CD14-positive monocyte (primary cell): ENCODE data around the gene SUSD2. TPM values are rescaled to one million over a fixed set of nuclear protein-coding genes. Genes with fewer than 3 reads are reported as not detected.

Experiments
- DNase-seq, 3 donors: peaks; one replicate each; pipeline ENCODE4 v3.0.0-alpha.2; 2011 to 2022
- H2AFZ ChIP-seq: 2 replicates; pipeline ENCODE4 v1.6.0; 2012; ENCODE audit warnings: mild to moderate bottlenecking, low read depth, low read length, inconsistent platforms; ENCODE audit not compliant: insufficient read depth, poor library complexity, severe bottlenecking
- H3K27ac ChIP-seq, 2 donors: 1 replicate in 1 of 2; 2 replicates in 1 of 2; pipeline ENCODE4 v1.5.1; 2012 to 2013; ENCODE audit warnings: low read length in 2 of 2, control low read depth in 1 of 2, inconsistent platforms in 1 of 2, low read depth in 1 of 2, mild to moderate bottlenecking in 1 of 2
- H3K27me3 ChIP-seq, 2 donors: one replicate each; pipeline versions ENCODE4 v1.6.0 to v1.6.1; 2011 to 2013; ENCODE audit warnings: low read length in 2 of 2; ENCODE audit not compliant: control insufficient read depth in 2 of 2, insufficient read depth in 2 of 2
- H3K36me3 ChIP-seq, 2 donors: replicated peaks in 1 of 2; 1 replicate in 1 of 2; 2 replicates in 1 of 2; pipeline versions ENCODE4 v1.5.1 to v1.6.1; 2012 to 2013; ENCODE audit warnings: low read length in 2 of 2, control low read depth in 1 of 2, inconsistent platforms in 1 of 2, mild to moderate bottlenecking in 1 of 2; ENCODE audit not compliant: insufficient read depth in 2 of 2, control insufficient read depth in 1 of 2
- H3K4me1 ChIP-seq, 2 donors: 1 replicate in 1 of 2; 2 replicates in 1 of 2; pipeline versions ENCODE4 v1.5.1 to v1.6.1; 2012 to 2013; ENCODE audit warnings: low read length in 2 of 2, control low read depth in 1 of 2, inconsistent platforms in 1 of 2, mild to moderate bottlenecking in 1 of 2, moderate library complexity in 1 of 2; ENCODE audit not compliant: insufficient read depth in 2 of 2, control insufficient read depth in 1 of 2
- H3K4me2 ChIP-seq: replicated peaks from 2 replicates; pipeline ENCODE3; 2012; ENCODE audit warnings: low read length, moderate library complexity, mild to moderate bottlenecking; ENCODE audit not compliant: poor library complexity, severe bottlenecking; ENCODE audit errors: extremely low read depth
- H3K4me3 ChIP-seq, 3 experiments: fragments of 200-600 bp in 1 of 3; sonication (generic) in 1 of 3; replicated peaks in 1 of 3; 1 replicate in 2 of 3; 2 replicates in 1 of 3; pipeline ENCODE4 v1.5.1; 2011 to 2013; ENCODE audit warnings: low read length in 3 of 3, mild to moderate bottlenecking in 3 of 3, control low read depth in 2 of 3, low read depth in 2 of 3, inconsistent platforms in 1 of 3, moderate library complexity in 1 of 3
- H3K79me2 ChIP-seq: 2 replicates; pipeline ENCODE4 v1.6.0; 2012; ENCODE audit warnings: mild to moderate bottlenecking, control low read depth, inconsistent platforms, low read length, moderate library complexity; ENCODE audit not compliant: insufficient read depth
- H3K9ac ChIP-seq: 2 replicates; pipeline ENCODE4 v1.6.0; 2017; ENCODE audit warnings: low read length, mild to moderate bottlenecking; ENCODE audit not compliant: insufficient read depth, poor library complexity, severe bottlenecking
- H3K9me3 ChIP-seq, 2 donors: replicated peaks in 1 of 2; 1 replicate in 1 of 2; 2 replicates in 1 of 2; pipeline versions ENCODE4 v1.5.1 to v1.6.1; 2012 to 2013; ENCODE audit warnings: low read length in 2 of 2, control low read depth in 1 of 2; ENCODE audit not compliant: control insufficient read depth in 1 of 2, insufficient read depth in 1 of 2
- H4K20me1 ChIP-seq: 2 replicates; pipeline ENCODE4 v1.6.0; 2012; ENCODE audit warnings: mild to moderate bottlenecking, low read length, control low read depth, moderate library complexity; ENCODE audit not compliant: insufficient read depth
- H3K27ac Mint-ChIP-seq, 7 donors: one replicate each; pipeline ENCODE4 v1.8.0; 2020; ENCODE audit warnings: mild to moderate bottlenecking in 7 of 7, mixed read lengths in 7 of 7, moderate library complexity in 6 of 7, inconsistent platforms in 2 of 7
- H3K27me3 Mint-ChIP-seq, 3 donors: one replicate each; pipeline ENCODE4 v1.8.0; 2021 to 2022; ENCODE audit warnings: low read depth in 3 of 3, mild to moderate bottlenecking in 3 of 3, mixed read lengths in 3 of 3, moderate library complexity in 3 of 3, inconsistent platforms in 1 of 3
- H3K36me3 Mint-ChIP-seq, 2 donors: one replicate each; pipeline ENCODE4 v1.8.0; 2020; ENCODE audit warnings: mixed read lengths in 2 of 2, inconsistent platforms in 1 of 2, mild to moderate bottlenecking in 1 of 2
- H3K4me1 Mint-ChIP-seq: one replicate; pipeline ENCODE4 v1.8.0; 2020; ENCODE audit warnings: mild to moderate bottlenecking, mixed read lengths
- H3K4me3 Mint-ChIP-seq, 2 donors: one replicate each; pipeline ENCODE4 v1.8.0; 2020; ENCODE audit warnings: mild to moderate bottlenecking in 2 of 2, mixed read lengths in 2 of 2, moderate library complexity in 1 of 2
- H3K9me3 Mint-ChIP-seq, 7 donors: one replicate each; pipeline ENCODE4 v1.8.0; 2020 to 2022; ENCODE audit warnings: mixed read lengths in 7 of 7, mild to moderate bottlenecking in 6 of 7, moderate library complexity in 6 of 7, inconsistent platforms in 2 of 7
- CTCF ChIP-seq: fragments of 200-600 bp; IDR thresholded peaks from one replicate; pipeline ENCODE4 v1.8.0; 2022; ENCODE audit warnings: antibody characterized with exemption, mild to moderate bottlenecking
- WGBS: methylation state at CpG from one replicate; pipeline ENCODE4 v1.1.5; 2013; ENCODE audit warnings: missing lambda C conversion rate; ENCODE audit not compliant: insufficient coverage; 5-methylcytosine and 5-hydroxymethylcytosine counted together
- intact Hi-C, 2 donors: fragments of 100-400 bp; cut with micrococcal nuclease; formaldehyde crosslinking; loops; one replicate each; pipeline versions ENCODE4 v1.15.0 to v1.15.1; 2023
- polyA plus RNA-seq, 3 donors: library from polyadenylated mRNA; depleted of rRNA in 1 of 3; unstranded in 2 of 3; stranded (reverse) in 1 of 3; fragments of 300-500 nt in 2 of 3; fragments of >200 nt in 1 of 3; fragmentation: Illumina TruSeq in 2 of 3; gene quantifications; 1 replicate in 2 of 3; 2 replicates in 1 of 3; pipeline ENCODE4 v1.2.3, GENCODE V29; 2012 to 2021

Gene SUSD2
- polyA plus RNA-seq, 3 donors: 0.56 TPM; not detected in 2

- H2AFZ ChIP-seq: no peak overlapping the region
- no peaks in the 10 kb centered on the region for H3K27me3 ChIP-seq
- no peak overlapping the region for H3K27ac Mint-ChIP-seq
- no peaks in the 10 kb centered on the region for H3K9me3 Mint-ChIP-seq
- H3K79me2 ChIP-seq: no peaks in the 10 kb centered on the region
- H3K4me1 Mint-ChIP-seq: no peaks in the 10 kb centered on the region
- WGBS: 98% methylated on average over 11 of the region's 12 CpGs
- H3K4me1 ChIP-seq: no peaks in the 10 kb centered on the region
- H3K9ac ChIP-seq: no peak overlapping the region
- H3K27me3 Mint-ChIP-seq: no peaks in the 10 kb centered on the region
- DNase-seq: no peak
- TF ChIP-seq CTCF: no peak
- intact Hi-C loops: loop anchor here (5.0 to 10.0 kb wide), 3 partner anchors 51 to 221 kb away; partner anchors contain the start of gene GSTT2 (in 1 of the 2)
- H3K27ac ChIP-seq: no peak overlapping the region
- peaks cover 23 to 47% of the 10 kb centered on the region in 2 donors for H3K36me3 Mint-ChIP-seq
- H3K4me3 ChIP-seq: no peak overlapping the region
- H3K36me3 ChIP-seq: peaks cover 46 to 51% of the 10 kb centered on the region in 2 donors
- no peak overlapping the region for H3K4me2 ChIP-seq
- no peak overlapping the region for H3K4me3 Mint-ChIP-seq
- H3K9me3 ChIP-seq: no peaks in the 10 kb centered on the region
- peaks cover 18% of the 10 kb centered on the region for H4K20me1 ChIP-seq
Measured at GRCh38 chr22:24178021-24178431, 3.3 kb upstream of the SUSD2 start.

- Mint-ChIP-seq H3K27ac (peak overlapping the region in 4 of 7 donors; percentile 38 to 61 (median 55)), H3K4me3 (no peak overlapping the region)
- intact Hi-C loops: loop anchor here (5.0 to 10.0 kb wide), 3 partner anchors 51 to 221 kb away; partner anchors contain the start of gene GSTT2 (in 1 of the 2)
Measured at GRCh38 chr22:24178502-24179440, 2.5 kb upstream of the SUSD2 start.

More at GRCh38 chr22:24178502-24179440, 2.5 kb upstream of the SUSD2 start:
- 93% methylated on average over 15 of the region's 21 CpGs for WGBS
- no peak overlapping the region for H2AFZ ChIP-seq
- H3K27me3 ChIP-seq: no peaks in the 10 kb centered on the region
- H3K4me1 Mint-ChIP-seq: no peaks in the 10 kb centered on the region
- H3K4me1 ChIP-seq: no peaks in the 10 kb centered on the region
- peaks cover 18% of the 10 kb centered on the region for H4K20me1 ChIP-seq
- H3K36me3 ChIP-seq: peaks cover 43 to 44% of the 10 kb centered on the region in 2 donors
- no peak overlapping the region for H3K9ac ChIP-seq
- no peaks in the 10 kb centered on the region for H3K79me2 ChIP-seq
- no peaks in the 10 kb centered on the region for H3K9me3 ChIP-seq
- H3K27me3 Mint-ChIP-seq: no peaks in the 10 kb centered on the region
- TF ChIP-seq CTCF: no peak
- H3K9me3 Mint-ChIP-seq: no peaks in the 10 kb centered on the region
- peaks cover 17 to 40% of the 10 kb centered on the region in 2 donors for H3K36me3 Mint-ChIP-seq
- no peak overlapping the region for H3K4me2 ChIP-seq
- H3K27ac ChIP-seq: no peak overlapping the region
- H3K4me3 ChIP-seq: no peak overlapping the region
- no peak for DNase-seq
